GM12878 (cell line): Measurements from ENCODE around the gene SHB. TPM values are rescaled to one million over a fixed set of nuclear protein-coding genes. Genes with fewer than 3 reads are reported as not detected.

Experiments used
- ASH2L ChIP-seq: fragments of 300-600, 200-600 bp; sonication (generic); IDR thresholded peaks from 2 replicates; pipeline ENCODE4 v1.6.1; 2017; ENCODE audit warnings: low read depth, mild to moderate bottlenecking, borderline replicate concordance
- BHLHE40 ChIP-seq, 2 experiments: fragments of 450-650 bp in 1 of 2; IDR thresholded peaks; 2 replicates each; pipeline ENCODE4 v1.6.1; 2011 to 2017; ENCODE audit warnings: low read depth in 2 of 2, borderline replicate concordance in 1 of 2, improper control_type of control experiment in 1 of 2, low read length in 1 of 2, mild to moderate bottlenecking in 1 of 2
- CEBPZ ChIP-seq: fragments of 150-350 bp; IDR thresholded peaks from 2 replicates; pipeline ENCODE4 v1.6.1; 2016; ENCODE audit warnings: low read depth, low read length
- IRF5 ChIP-seq: fragments of 450-650 bp; IDR thresholded peaks from 2 replicates; pipeline ENCODE4 v1.6.1; 2017; ENCODE audit warnings: borderline replicate concordance
- JUND ChIP-seq: IDR thresholded peaks from 2 replicates; pipeline ENCODE4 v1.6.1; 2012; ENCODE audit warnings: low read depth, mild to moderate bottlenecking, low read length, improper control_type of control experiment, moderate library complexity
- PBX3 ChIP-seq: IDR thresholded peaks from 2 replicates; pipeline ENCODE4 v1.6.1; 2011; ENCODE audit warnings: mild to moderate bottlenecking, low read depth, low read length, moderate library complexity; ENCODE audit not compliant: insufficient replicate concordance
- SREBF1 ChIP-seq: IDR thresholded peaks from 2 replicates; pipeline ENCODE4 v1.6.1; 2012; ENCODE audit warnings: mild to moderate bottlenecking, low read length
- SUPT20H ChIP-seq: IDR thresholded peaks from 2 replicates; pipeline ENCODE4 v1.6.1; 2011; ENCODE audit warnings: low read depth, mild to moderate bottlenecking, low read length, moderate library complexity, borderline replicate concordance; ENCODE audit not compliant: control insufficient read depth
- SUZ12 ChIP-seq: fragments of 200-600 bp; sonication (generic); IDR thresholded peaks from one replicate; pipeline ENCODE4 v1.6.1; 2018; ENCODE audit warnings: antibody characterized with exemption, mild to moderate bottlenecking; ENCODE audit not compliant: unreplicated experiment
- ZNF384 ChIP-seq: IDR thresholded peaks from 2 replicates; pipeline ENCODE4 v1.6.1; 2012; ENCODE audit warnings: low read depth, mild to moderate bottlenecking, low read length, improper control_type of control experiment, borderline replicate concordance
- polyA plus RNA-seq, 11 experiments: library from polyadenylated mRNA; depleted of rRNA in 4 of 11; unstranded in 6 of 11; stranded (reverse) in 5 of 11; fragments of >200 nt; fragmentation: Nextera tagmentation in 4 of 11; fragmentation: Illumina TruSeq in 1 of 11; extraction: Ambion mirVana in 4 of 11; extraction: Trizol in 1 of 11; gene quantifications; 1 replicate in 1 of 11; 2 replicates in 10 of 11; pipeline versions ENCODE4 v1.2.1 to v1.2.3, GENCODE V29; 2011 to 2016; ENCODE audit warnings: inconsistent platforms in 2 of 11, missing spikeins in 2 of 11, low read depth in 1 of 11
- total RNA-seq, 4 experiments: library from RNA; depleted of rRNA in 3 of 4; stranded (reverse); fragments of >200 nt in 3 of 4; fragmentation: Illumina TruSeq in 1 of 4; extraction: Trizol in 1 of 4; gene quantifications; 2 replicates each; pipeline versions ENCODE4 v1.2.1 to v1.2.3, GENCODE V29; 2013 to 2021

Gene SHB
- total and polyA plus RNA-seq, 10 of the 15 experiments (the other 5 are each of a cell fraction or from before 2014, with no cell fraction given), result 0.29 to 6.2 (median 1.3) TPM

- TF ChIP-seq PBX3 (no peak), IRF5 (no peak), SUPT20H (no peak), JUND (no peak), SUZ12 (no peak), BHLHE40 (IDR thresholded peaks at IDR 0.05; ENCODE audit: borderline replicate concordance in 1 of 2, low read depth in 2 of 2, low read length in 1 of 2) (no peak), CEBPZ (no peak), ZNF384 (no peak), SREBF1 (no peak), ASH2L (no peak)
Observed at GRCh38 chr9:38073882-38074281, 4.9 kb upstream of the SHB start (continued).
